Measurements from ENCODE around the gene GALNT7. TPM values are rescaled to one million over a fixed set of nuclear protein-coding genes. Genes with fewer than 3 reads are reported as not detected.

Gene GALNT7
- total and polyA plus RNA-seq, 9 donors, result 9.0 to 23.7 (median 17.6) TPM

GRCh38 chr4:173318240-173318639 lies 149.6 kb downstream of the GALNT7 start:
- intact Hi-C loops (cut with DNase I), result loop anchor here (2.0 to 5.0 kb wide), 3 partner anchors 94 to 99 kb away; no protein-coding TSS in a partner anchor
- TF ChIP-seq EP300 (IDR thresholded peaks at IDR 0.05) (no peak), CTCF (IDR thresholded peaks at IDR 0.05) (no peak), POLR2A (IDR thresholded peaks at IDR 0.05) (no peak)
- Histone ChIP-seq H3K36me3 (no peaks in the 10 kb centered on the region), H3K4me1 (ENCODE audit: insufficient read depth) (no peaks in the 10 kb centered on the region), H3K27me3 (no peaks in the 10 kb centered on the region), H3K9me3 (no peaks in the 10 kb centered on the region), H3K4me3 (no peak overlapping the region), H3K27ac (no peak overlapping the region)
- no peak for DNase-seq

- TF ChIP-seq EP300 (IDR thresholded peaks at IDR 0.05) (no peak), CTCF (IDR thresholded peaks at IDR 0.05) (peak in 2 of 3 donors; percentile 28 to 31)
Observed at GRCh38 chr4:173318648-173319211, 150.1 kb downstream of the GALNT7 start.

GRCh38 chr4:173319696-173320095 lies 151.1 kb downstream of the GALNT7 start:
- no peak for TF ChIP-seq EP300 (IDR thresholded peaks at IDR 0.05)
- 83 to 90% (median 88%) methylated on average over 2 of the region's 2 CpGs for WGBS, 3 donors
- no peak for DNase-seq
- intact Hi-C loops (cut with DNase I), result loop anchor here (2.0 to 5.0 kb wide), 3 partner anchors 93 to 98 kb away; no protein-coding TSS in a partner anchor
- Histone ChIP-seq H3K9me3 (no peaks in the 10 kb centered on the region), H3K27ac (no peak overlapping the region), H3K4me1 (ENCODE audit: insufficient read depth) (no peaks in the 10 kb centered on the region), H3K36me3 (no peaks in the 10 kb centered on the region), H3K4me3 (no peak overlapping the region), H3K27me3 (no peaks in the 10 kb centered on the region)

More at GRCh38 chr4:173318648-173319211, 150.1 kb downstream of the GALNT7 start:
- WGBS, 3 donors, result 9 to 23% (median 19%) methylated on average over 3 of the region's 3 CpGs
- Histone ChIP-seq H3K4me1 (ENCODE audit: insufficient read depth) (no peaks in the 10 kb centered on the region), H3K4me3 (no peak overlapping the region), H3K27me3 (no peaks in the 10 kb centered on the region), H3K9me3 (no peaks in the 10 kb centered on the region), H3K36me3 (no peaks in the 10 kb centered on the region), H3K27ac (no peak overlapping the region)
- intact Hi-C loops (cut with DNase I), result loop anchor here (2.0 to 5.0 kb wide), 3 partner anchors 94 to 99 kb away; no protein-coding TSS in a partner anchor
- no peak for DNase-seq

- 95 to 97% (median 96%) methylated on average over 5 of the region's 5 CpGs for WGBS, 3 donors
- no peak for TF ChIP-seq POLR2A (IDR thresholded peaks at IDR 0.05)
- TF ChIP-seq CTCF (IDR thresholded peaks at IDR 0.05), result no peak
- TF ChIP-seq EP300 (IDR thresholded peaks at IDR 0.05), result no peak
- no peak for DNase-seq
- H3K27me3 ChIP-seq, result no peaks in the 10 kb centered on the region
- no peak overlapping the region for H3K27ac ChIP-seq
- H3K4me3 ChIP-seq, result no peak overlapping the region
- H3K9me3 ChIP-seq, result no peaks in the 10 kb centered on the region
- H3K4me1 ChIP-seq (ENCODE audit: insufficient read depth), result no peaks in the 10 kb centered on the region
- no peaks in the 10 kb centered on the region for H3K36me3 ChIP-seq
- intact Hi-C loops (cut with DNase I), result no loop called here
Observed at GRCh38 chr4:173325007-173325736, 156.6 kb downstream of the GALNT7 start.

Measured in ovary (tissue), 9 donors.